K562 (cell line): ENCODE measurements around the gene AK4. TPM values are rescaled to one million over a fixed set of nuclear protein-coding genes. Genes with fewer than 3 reads are reported as not detected.

Experiments
- ATAC-seq: fragments of 200-7000 bp; cut with Tn5 transposase; 3 replicates; pipeline ENCODE4 v1.9.1; 2020; ENCODE audit warnings: moderate library complexity
- BruUV-seq: library from RNA; stranded (reverse); fragments of 400-500 nt; replicated peaks from 2 replicates; lab custom pipeline; 2021; lab: Mats Ljungman, UMichigan
- CTCF ChIA-PET: fragments of 300-600 bp; formaldehyde crosslinking; extraction: SDS; loops from one replicate; lab custom pipeline; 2021; ENCODE audit warnings: low intra/inter-chr PET ratio; lab: Yijun Ruan, JAX
- POLR2A ChIA-PET: fragments of 300-600, 350-650 bp; sonication (Branson Sonifier 250); formaldehyde crosslinking; extraction: SDS; loops from one replicate; lab custom pipeline; 2021; ENCODE audit warnings: antibody characterized with exemption, inconsistent platforms; lab: Yijun Ruan, JAX
- DNase-seq, 4 experiments: peaks; one replicate each; pipeline versions ENCODE4 v3.0.0 to v3.0.0-alpha.2; 2011 to 2018; ENCODE audit warnings: low spot score in 3 of 4, mixed read lengths in 3 of 4; ENCODE audit errors: extremely low read depth in 1 of 4
- FAIRE-seq: peaks from 2 replicates; lab custom pipeline; 2011; peaks lifted over from hg19 to GRCh38; lab: Jason Lieb, UNC
- H2AFZ ChIP-seq: 2 replicates; pipeline ENCODE4 v1.6.0; 2011; ENCODE audit warnings: low read depth, low read length, control low read depth, inconsistent platforms
- H3K27ac ChIP-seq: fragments of 200-600 bp; 3 replicates; pipeline ENCODE4 v1.8.0; 2011; ENCODE audit warnings: low read depth, mild to moderate bottlenecking, control low read depth, inconsistent platforms, low read length, moderate library complexity, mixed read lengths; ENCODE audit errors: extremely low read depth
- H3K27me3 ChIP-seq, 2 experiments: fragments of 300-600 bp in 1 of 2; 2 replicates in 1 of 2; 3 replicates in 1 of 2; pipeline versions ENCODE4 v1.6.0 to v1.8.0; 2011; ENCODE audit warnings: inconsistent platforms in 2 of 2, low read length in 2 of 2, mild to moderate bottlenecking in 1 of 2, mixed read lengths in 1 of 2, moderate library complexity in 1 of 2; ENCODE audit not compliant: control insufficient read depth in 2 of 2, insufficient read depth in 2 of 2
- H3K36me3 ChIP-seq: fragments of 300-600 bp; 3 replicates; pipeline ENCODE4 v1.8.0; 2011; ENCODE audit warnings: mild to moderate bottlenecking, low read length, inconsistent platforms; ENCODE audit not compliant: control insufficient read depth, insufficient read depth
- H3K4me1 ChIP-seq, 2 experiments: fragments of 200-600 bp in 1 of 2; replicated peaks in 1 of 2; 2 replicates in 1 of 2; 3 replicates in 1 of 2; pipeline versions ENCODE4 v1.5.1 to v1.8.0; 2011; ENCODE audit warnings: inconsistent platforms in 2 of 2, low read length in 2 of 2, mild to moderate bottlenecking in 1 of 2, mixed read lengths in 1 of 2, moderate library complexity in 1 of 2; ENCODE audit not compliant: control insufficient read depth in 2 of 2, insufficient read depth in 2 of 2
- H3K4me2 ChIP-seq: 2 replicates; pipeline ENCODE4 v1.6.1; 2011; ENCODE audit warnings: low read length, control low read depth, inconsistent platforms, mixed read lengths; ENCODE audit not compliant: insufficient read depth
- H3K4me3 ChIP-seq: fragments of 200-600 bp; sonication (generic), shearing (Covaris generic); 2 replicates; pipeline ENCODE4 v1.5.1; 2016; ENCODE audit warnings: control low read depth, inconsistent platforms
- H3K79me2 ChIP-seq: fragments of 200-600 bp; 3 replicates; pipeline ENCODE4 v1.8.0; 2011; ENCODE audit warnings: low read length, inconsistent platforms; ENCODE audit not compliant: control insufficient read depth, insufficient read depth
- H3K9ac ChIP-seq, 2 experiments: 2 replicates each; pipeline versions ENCODE4 v1.6.0 to v1.6.1; 2011; ENCODE audit warnings: low read depth in 2 of 2, low read length in 2 of 2, control low read depth in 1 of 2, inconsistent platforms in 1 of 2, mild to moderate bottlenecking in 1 of 2, mixed read lengths in 1 of 2; ENCODE audit not compliant: insufficient read depth in 1 of 2
- H3K9me1 ChIP-seq: one replicate; pipeline ENCODE4 v1.6.0; 2011; ENCODE audit warnings: inconsistent platforms, mild to moderate bottlenecking, low read length, moderate library complexity; ENCODE audit not compliant: control insufficient read depth, insufficient read depth
- H3K9me3 ChIP-seq: replicated peaks from 2 replicates; pipeline ENCODE4 v1.5.1; 2011; ENCODE audit warnings: low read depth, low read length, inconsistent platforms; ENCODE audit not compliant: control insufficient read depth, insufficient read depth
- H4K20me1 ChIP-seq: replicated peaks from 2 replicates; pipeline ENCODE4 v1.6.1; 2011; ENCODE audit warnings: low read length, inconsistent platforms, mixed read lengths; ENCODE audit not compliant: control insufficient read depth, insufficient read depth
- ATF7 ChIP-seq: fragments of 450-650 bp; IDR thresholded peaks from 2 replicates; pipeline ENCODE4 v1.7.1; 2014; ENCODE audit warnings: mild to moderate bottlenecking, moderate library complexity
- MCM5 ChIP-seq: fragments of 450-650 bp; IDR thresholded peaks from 2 replicates; pipeline ENCODE4 v1.6.1; 2016; ENCODE audit warnings: low read depth
- ZNF121 ChIP-seq: sonication (generic); formaldehyde crosslinking; conservative IDR thresholded peaks from 2 replicates; pipeline ENCODE4 v1.8.0; 2022; ENCODE audit warnings: missing genetic modification reagents
- ZNF263 ChIP-seq: sonication (generic); formaldehyde crosslinking; IDR thresholded peaks from 2 replicates; pipeline ENCODE4 v1.8.0; 2022; ENCODE audit warnings: mild to moderate bottlenecking, missing genetic modification reagents, borderline replicate concordance
- WGBS: fragments of 100-300 bp; shearing (Covaris generic); methylation state at CpG from one replicate; pipeline ENCODE4 v1.1.6; 2016; ENCODE audit warnings: low coverage, mixed read lengths; ENCODE audit not compliant: insufficient coverage; ENCODE audit errors: missing lambda C conversion rate; 5-methylcytosine and 5-hydroxymethylcytosine counted together
- in situ Hi-C: fragments of 300-500 bp; cut with MboI; formaldehyde crosslinking; loops from 4 replicates; pipeline ENCODE4 v1.15.0; 2018; ENCODE audit warnings: inconsistent platforms, mixed read lengths
- intact Hi-C: fragments of 100-400 bp; cut with micrococcal nuclease; formaldehyde crosslinking; loops from 2 replicates; pipeline ENCODE4 v1.14.2; 2022
- polyA plus RNA-seq, 8 experiments: library from polyadenylated mRNA; depleted of rRNA in 4 of 8; stranded (reverse) in 5 of 8; unstranded in 3 of 8; fragments of >200 nt; fragmentation: Nextera tagmentation in 2 of 8; fragmentation: Illumina TruSeq in 1 of 8; extraction: Ambion mirVana in 2 of 8; extraction: Trizol in 1 of 8; gene quantifications; 2 replicates each; pipeline versions ENCODE4 v1.2.1 to v1.2.3, GENCODE V29; 2011 to 2014; ENCODE audit warnings: inconsistent platforms in 1 of 8, missing spikeins in 1 of 8
- total RNA-seq, 7 experiments: library from RNA; depleted of rRNA in 6 of 7; stranded (reverse); fragments of >200 nt in 6 of 7; fragmentation: Illumina TruSeq in 2 of 7; extraction: Trizol in 2 of 7; gene quantifications; 2 replicates each; pipeline versions ENCODE4 v1.2.1 to v1.2.3, GENCODE V29; 2011 to 2021; ENCODE audit warnings: low replicate concordance in 1 of 7

Gene AK4
- total and polyA plus RNA-seq, 9 of the 15 experiments (the other 6 are each of a cell fraction or from before 2014, with no cell fraction given): 10.4 to 96.6 (median 21.5) TPM

- intact Hi-C loops (no loop called here), in situ Hi-C loops (no loop called here)
- Histone ChIP-seq H3K36me3 (no peaks in the 10 kb centered on the region; the same call in 2 of the 3 replicates), H3K9ac (peak overlapping the region in 1 of 2 experiments; percentile 54; a peak in 1 of 4 replicates), H3K4me3 (no peak overlapping the region), H3K9me1 (no peaks in the 10 kb centered on the region), H3K79me2 (peaks cover 72% of the 10 kb centered on the region), H3K4me2 (no peak overlapping the region), H3K4me1 (peaks cover 11 to 39% of the 10 kb centered on the region in 2 experiments), H3K9me3 (no peaks in the 10 kb centered on the region), H2AFZ (no peak overlapping the region), H3K27ac (peak overlapping the region; percentile 53; the same call in 1 of the 3 replicates), H3K27me3 (no peaks in the 10 kb centered on the region)
- ChIA-PET CTCF (no interaction called here), POLR2A (interaction anchor here (0.6 to 2.5 kb wide), 7 partner anchors 8 to 70 kb away, joined by 3 to 11 read pairs (median 3); no protein-coding TSS in a partner anchor)
- 40% methylated on average over 7 of the region's 7 CpGs for WGBS
- DNase-seq: peak in 1 of 4 experiments; percentile 36
- no peak for FAIRE-seq
- no TSS peak for BruUV-seq
- peak; percentile 64 for ATAC-seq
- peak; percentile 37; the same call in 1 of the 2 replicates for TF ChIP-seq ATF7
- no peak for TF ChIP-seq MCM5
- TF ChIP-seq ZNF121 (CRISPR knock-in tag): peak; percentile 70
- peak; percentile 28; the same call in 1 of the 2 replicates for TF ChIP-seq ZNF263
- TF ChIP-seq, all 486 proteins: peak for 3
- no peaks in the 10 kb centered on the region; the same call in 1 of the 2 replicates for H4K20me1 ChIP-seq
Measured at GRCh38 chr1:65166572-65167305, 18.7 kb downstream of the AK4 start.
